B cell (primary cell): ENCODE data around the gene MPV17L. TPM values are rescaled to one million over a fixed set of nuclear protein-coding genes. Genes with fewer than 3 reads are reported as not detected.

ENCODE experiments used
- ATAC-seq: fragments of 200-7000 bp; cut with Tn5 transposase; one replicate; pipeline ENCODE4 v1.10.0; 2021; ENCODE audit warnings: low read depth, mild to moderate bottlenecking, moderate number of reproducible peaks, moderate library complexity
- CTCF ChIA-PET: fragments of 350-600 bp; sonication (Branson Sonifier 250); formaldehyde crosslinking; loops from one replicate; lab custom pipeline; 2021; ENCODE audit warnings: antibody characterized with exemption, inconsistent platforms; lab: Charles Lee
- POLR2A ChIA-PET: fragments of 350-600 bp; sonication (Branson Sonifier 250); formaldehyde crosslinking; loops from one replicate; lab custom pipeline; 2021; ENCODE audit warnings: antibody characterized with exemption; lab: Charles Lee
- DNase-seq: peaks from one replicate; pipeline ENCODE4 v3.0.0; 2013
- H2AFZ ChIP-seq: 2 replicates; pipeline ENCODE4 v1.6.1; 2012; ENCODE audit warnings: mild to moderate bottlenecking, low read depth, low read length; ENCODE audit not compliant: insufficient read depth, poor library complexity, severe bottlenecking
- H3K27ac ChIP-seq, 2 donors: 1 replicate in 1 of 2; 2 replicates in 1 of 2; pipeline ENCODE4 v1.5.1; 2012 to 2013; ENCODE audit warnings: low read length in 2 of 2, mild to moderate bottlenecking in 2 of 2, moderate library complexity in 1 of 2
- H3K27me3 ChIP-seq, 4 experiments: fragments of 200-600 bp in 1 of 4; sonication (generic) in 1 of 4; replicated peaks in 1 of 4; 1 replicate in 2 of 4; 2 replicates in 2 of 4; pipeline versions ENCODE4 v1.6.1 to v1.7.0; 2013 to 2016; ENCODE audit warnings: low read length in 3 of 4, mild to moderate bottlenecking in 2 of 4, mixed read lengths in 1 of 4, moderate library complexity in 1 of 4; ENCODE audit not compliant: insufficient read depth in 4 of 4, control insufficient read depth in 3 of 4; ENCODE audit errors: control extremely low read depth in 1 of 4
- H3K36me3 ChIP-seq, 2 experiments: replicated peaks in 1 of 2; 1 replicate in 1 of 2; 2 replicates in 1 of 2; pipeline versions ENCODE4 v1.6.1 to v1.7.1; 2013; ENCODE audit warnings: low read length in 1 of 2; ENCODE audit not compliant: insufficient read depth in 2 of 2, control insufficient read depth in 1 of 2; ENCODE audit errors: control extremely low read depth in 1 of 2, extremely low read depth in 1 of 2
- H3K4me1 ChIP-seq, 2 donors: fragments of 200-600 bp in 1 of 2; sonication (generic) in 1 of 2; 1 replicate in 1 of 2; 2 replicates in 1 of 2; pipeline versions ENCODE4 v1.5.1 to v1.6.1; 2013 to 2017; ENCODE audit warnings: low read length in 2 of 2; ENCODE audit not compliant: control insufficient read depth in 2 of 2, insufficient read depth in 2 of 2
- H3K4me2 ChIP-seq: replicated peaks from 2 replicates; pipeline ENCODE3; 2012; ENCODE audit warnings: mild to moderate bottlenecking, low read depth, low read length; ENCODE audit not compliant: poor library complexity, severe bottlenecking
- H3K4me3 ChIP-seq, 5 experiments: fragments of 200-600 bp in 1 of 5; sonication (generic) in 1 of 5; 1 replicate in 3 of 5; 2 replicates in 2 of 5; pipeline versions ENCODE4 v1.5.1 to v1.7.0; 2011 to 2016; ENCODE audit warnings: low read length in 4 of 5, mild to moderate bottlenecking in 4 of 5, low read depth in 2 of 5, control low read depth in 1 of 5, moderate library complexity in 1 of 5; ENCODE audit not compliant: insufficient read depth in 1 of 5; ENCODE audit errors: control extremely low read depth in 1 of 5, extremely low read depth in 1 of 5
- H3K79me2 ChIP-seq: fragments of 200-600 bp; sonication (generic); one replicate; pipeline ENCODE4 v1.6.0; 2016; ENCODE audit warnings: low read length; ENCODE audit not compliant: control insufficient read depth, insufficient read depth
- H3K9ac ChIP-seq: fragments of 200-600 bp; sonication (generic); 2 replicates; pipeline ENCODE4 v1.6.1; 2017; ENCODE audit warnings: mild to moderate bottlenecking, low read length, moderate library complexity
- H3K9me3 ChIP-seq, 3 donors: one replicate each; pipeline versions ENCODE4 v1.6.1 to v1.7.1; 2013; ENCODE audit warnings: low read length in 2 of 3; ENCODE audit not compliant: control insufficient read depth in 2 of 3, insufficient read depth in 1 of 3; ENCODE audit errors: control extremely low read depth in 1 of 3
- H4K20me1 ChIP-seq: 2 replicates; pipeline ENCODE4 v1.6.0; 2012; ENCODE audit warnings: mild to moderate bottlenecking, low read length; ENCODE audit not compliant: insufficient read depth, control insufficient read depth, poor library complexity, severe bottlenecking
- H3K27ac Mint-ChIP-seq: one replicate; pipeline ENCODE4 v1.8.0; 2021; ENCODE audit warnings: mixed read lengths
- H3K27me3 Mint-ChIP-seq: one replicate; pipeline ENCODE4 v1.8.0; 2021; ENCODE audit warnings: mixed read lengths
- H3K4me1 Mint-ChIP-seq: one replicate; pipeline ENCODE4 v1.8.0; 2021; ENCODE audit warnings: mixed read lengths
- H3K4me3 Mint-ChIP-seq: one replicate; pipeline ENCODE4 v1.8.0; 2021; ENCODE audit warnings: mixed read lengths
- H3K9me3 Mint-ChIP-seq: one replicate; pipeline ENCODE4 v1.8.0; 2022; ENCODE audit warnings: mixed read lengths; ENCODE audit not compliant: insufficient read depth
- CTCF ChIP-seq: fragments of 200-600 bp; IDR thresholded peaks from one replicate; pipeline ENCODE4 v1.8.0; 2022; ENCODE audit warnings: antibody characterized with exemption, mild to moderate bottlenecking
- EZH2 ChIP-seq: IDR thresholded peaks from 2 replicates; pipeline ENCODE4 v1.6.1; 2012; ENCODE audit warnings: borderline replicate concordance, low read depth, mild to moderate bottlenecking, moderate library complexity, low read length; ENCODE audit not compliant: insufficient read depth, poor library complexity, severe bottlenecking
- WGBS: methylation state at CpG from one replicate; pipeline ENCODE4 v1.1.5; 2013; ENCODE audit warnings: missing lambda C conversion rate; ENCODE audit not compliant: insufficient coverage; 5-methylcytosine and 5-hydroxymethylcytosine counted together
- intact Hi-C: fragments of 100-400 bp; cut with micrococcal nuclease; formaldehyde crosslinking; loops from one replicate; pipeline ENCODE4 v1.10.0; 2022
- polyA plus RNA-seq: library from polyadenylated mRNA; depleted of rRNA; stranded (reverse); fragments of >200 nt; gene quantifications from 2 replicates; pipeline ENCODE4 v1.2.3, GENCODE V29; 2012
- total RNA-seq, 2 donors: library from RNA; stranded (reverse); fragments of 120-200 nt in 1 of 2; gene quantifications; 1 replicate in 1 of 2; 2 replicates in 1 of 2; pipeline versions ENCODE4 v1.2.3 to v1.2.4, GENCODE V29; 2013 to 2022

The MPV17L gene
- total and polyA plus RNA-seq, 2 donors (not counting 1 experiment from before 2014, with no cell fraction given): 0.06 to 0.27 TPM

DNA sequence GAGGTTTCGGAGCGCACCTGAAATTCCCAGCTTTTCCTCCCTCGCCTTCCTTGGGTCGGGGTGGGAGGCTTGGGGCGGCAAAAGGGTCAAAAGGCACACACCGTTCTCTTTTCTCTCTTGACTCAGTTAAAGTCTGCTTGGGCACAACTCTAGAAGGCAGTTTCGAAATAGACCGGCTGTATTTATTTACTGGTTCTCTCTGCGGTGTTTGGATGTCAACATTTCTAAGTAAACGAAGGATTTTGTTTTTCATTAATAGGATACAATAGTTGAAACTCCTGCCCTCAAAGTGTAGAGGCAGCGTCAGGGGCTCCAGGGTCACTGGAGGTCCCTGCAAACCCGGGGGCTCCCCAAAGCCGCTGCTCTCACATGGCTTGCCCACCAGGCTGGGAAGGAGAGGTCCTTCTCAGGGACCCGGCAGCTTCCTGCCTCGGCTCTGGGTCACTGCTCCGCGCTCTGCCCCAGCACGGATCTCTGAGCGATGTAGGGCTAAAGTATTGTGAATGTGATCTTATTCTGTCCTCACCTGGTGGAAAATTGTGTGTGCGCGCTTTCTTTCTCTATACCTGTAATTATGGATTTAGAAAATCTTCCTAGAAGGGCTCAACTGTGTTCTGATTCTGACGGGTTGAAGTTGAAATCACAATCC is 39.8 kb downstream of the MPV17L start:
- H3K9me3 Mint-ChIP-seq: no peaks in the 10 kb centered on the region
- H3K27ac Mint-ChIP-seq: no peak overlapping the region
- peak overlapping the region; percentile 59 for H3K9ac ChIP-seq
- H3K9me3 ChIP-seq: no peaks in the 10 kb centered on the region
- H3K27me3 ChIP-seq: peaks cover 0 to 24% (median 11%) of the 10 kb centered on the region in 4 experiments
- peak overlapping the region; percentile 74 for H3K4me2 ChIP-seq
- peak overlapping the region; percentile 89 for H3K4me3 Mint-ChIP-seq
- TF ChIP-seq CTCF: no peak
- no peak for TF ChIP-seq EZH2
- H3K27ac ChIP-seq: no peak overlapping the region
- peaks cover 9 to 16% of the 10 kb centered on the region in 2 donors for H3K4me1 ChIP-seq
- intact Hi-C loops: loop anchor here (2.0 kb wide), 1 partner anchor 269 kb away; no protein-coding TSS in a partner anchor
- no peaks in the 10 kb centered on the region for H4K20me1 ChIP-seq
- 8% methylated on average over 13 of the region's 22 CpGs for WGBS
- CTCF ChIA-PET: interaction anchor here (0.6 to 1.1 kb wide), 2 partner anchors 8 to 124 kb away, joined by 3 to 4 read pairs; no protein-coding TSS in a partner anchor
- H3K4me1 Mint-ChIP-seq: peaks cover 16% of the 10 kb centered on the region
- DNase-seq (peak; percentile 11), ATAC-seq (no peak)
- POLR2A ChIA-PET: interaction anchor here (1.0 kb wide), 1 partner anchor 207 kb away, joined by 3 read pairs; no protein-coding TSS in a partner anchor
- peaks cover 14% of the 10 kb centered on the region for H3K27me3 Mint-ChIP-seq
- H3K36me3 ChIP-seq: no peaks in the 10 kb centered on the region
- peak overlapping the region; percentile 76 for H2AFZ ChIP-seq
- peak overlapping the region in 4 of 5 experiments; percentile 31 to 61 (median 48) for H3K4me3 ChIP-seq
- H3K79me2 ChIP-seq: no peaks in the 10 kb centered on the region

- no peaks in the 10 kb centered on the region for H3K36me3 ChIP-seq
- no peaks in the 10 kb centered on the region for H4K20me1 ChIP-seq
- no peaks in the 10 kb centered on the region for H3K9me3 ChIP-seq
- 83% methylated on average over 3 of the region's 4 CpGs for WGBS
- H3K9ac ChIP-seq: no peak overlapping the region
- Mint-ChIP-seq H3K27me3 (peaks cover 10% of the 10 kb centered on the region), H3K4me3 (no peak overlapping the region), H3K9me3 (no peaks in the 10 kb centered on the region), H3K4me1 (peaks cover 14% of the 10 kb centered on the region), H3K27ac (no peak overlapping the region)
- no peaks in the 10 kb centered on the region for H3K79me2 ChIP-seq
- no peak overlapping the region for H2AFZ ChIP-seq
- TF ChIP-seq EZH2: no peak
- TF ChIP-seq CTCF: no peak
- H3K4me3 ChIP-seq: no peak overlapping the region
- ChIA-PET POLR2A (no interaction called here), CTCF (no interaction called here)
- ATAC-seq (no peak), DNase-seq (no peak)
- peaks cover 0 to 17% (median 10%) of the 10 kb centered on the region in 4 experiments for H3K27me3 ChIP-seq
- peaks cover 9 to 13% of the 10 kb centered on the region in 2 donors for H3K4me1 ChIP-seq
- H3K27ac ChIP-seq: no peak overlapping the region
- H3K4me2 ChIP-seq: no peak overlapping the region
- intact Hi-C loops: no loop called here
Measured at GRCh38 chr16:15439102-15439501, 43.5 kb downstream of the MPV17L start.
